Measurements from ENCODE around the gene C5orf34. TPM values are rescaled to one million over a fixed set of nuclear protein-coding genes. Genes with fewer than 3 reads are reported as not detected.

Gene C5orf34
- total RNA-seq, 4 donors from 2014 or later: 0.16 to 0.27 (median 0.20) TPM; not detected in 1

- in situ Hi-C loops (cut with MboI; ENCODE audit: low sequenced_read_pairs in 4 of 4): no loop called here
- Histone ChIP-seq H3K27me3 (no peaks in the 10 kb centered on the region), H3K9me3 (no peaks in the 10 kb centered on the region), H3K36me3 (peaks cover 0 to 85% of the 10 kb centered on the region in 2 donors), H3K27ac (no peak overlapping the region), H3K4me3 (no peak overlapping the region), H3K4me1 (no peaks in the 10 kb centered on the region)
- intact Hi-C loops (cut with DNase I; ENCODE audit: low total_unique reads): no loop called here
- TF ChIP-seq POLR2A (IDR thresholded peaks at IDR 0.05) (no peak), CTCF (IDR thresholded peaks at IDR 0.05 in 4 of 5, conservative IDR thresholded peaks at IDR 0.05 in 1 of 5) (no peak)
- ATAC-seq (no peak), DNase-seq (no peak)
Measured at GRCh38 chr5:43530648-43531047, 15.7 kb upstream of the C5orf34 start.

GRCh38 chr5:43523662-43524072 lies 8.7 kb upstream of the C5orf34 start:
- intact Hi-C loops (cut with DNase I; ENCODE audit: low total_unique reads): no loop called here
- H3K9me3 ChIP-seq: no peaks in the 10 kb centered on the region
- DNase-seq: no peak
- TF ChIP-seq POLR2A (IDR thresholded peaks at IDR 0.05) (no peak), CTCF (IDR thresholded peaks at IDR 0.05 in 4 of 5, conservative IDR thresholded peaks at IDR 0.05 in 1 of 5) (no peak)
- H3K36me3 ChIP-seq: peaks cover 0 to 40% of the 10 kb centered on the region in 2 donors
- H3K27ac ChIP-seq: no peak overlapping the region
- no peak overlapping the region for H3K4me3 ChIP-seq
- in situ Hi-C loops (cut with MboI; ENCODE audit: low sequenced_read_pairs in 4 of 4): no loop called here
- H3K4me1 ChIP-seq: no peaks in the 10 kb centered on the region
- H3K27me3 ChIP-seq: no peaks in the 10 kb centered on the region
- no peak for ATAC-seq

GRCh38 chr5:43520615-43521014 lies 5.7 kb upstream of the C5orf34 start:
- peaks cover 0 to 20% of the 10 kb centered on the region in 2 donors for H3K36me3 ChIP-seq
- intact Hi-C loops (cut with DNase I; ENCODE audit: low total_unique reads): no loop called here
- TF ChIP-seq CTCF (IDR thresholded peaks at IDR 0.05 in 4 of 5, conservative IDR thresholded peaks at IDR 0.05 in 1 of 5) (no peak), POLR2A (IDR thresholded peaks at IDR 0.05) (no peak)
- no peak overlapping the region for H3K4me3 ChIP-seq
- DNase-seq (no peak), ATAC-seq (no peak)
- H3K9me3 ChIP-seq: no peaks in the 10 kb centered on the region
- H3K27me3 ChIP-seq: no peaks in the 10 kb centered on the region
- H3K27ac ChIP-seq: no peak overlapping the region
- peaks cover 2% of the 10 kb centered on the region in 2 donors for H3K4me1 ChIP-seq
- in situ Hi-C loops (cut with MboI; ENCODE audit: low sequenced_read_pairs in 4 of 4): no loop called here

- TF ChIP-seq POLR2A (IDR thresholded peaks at IDR 0.05) (no peak), CTCF (IDR thresholded peaks at IDR 0.05 in 4 of 5, conservative IDR thresholded peaks at IDR 0.05 in 1 of 5) (no peak)
- peak overlapping the region; percentile 69 to 83 (median 81) for H3K4me3 ChIP-seq
- H3K4me1 ChIP-seq: peaks cover 12% of the 10 kb centered on the region in 2 donors
- ATAC-seq (peak; percentile 1 to 8), DNase-seq (no peak)
- no peaks in the 10 kb centered on the region for H3K36me3 ChIP-seq
- H3K9me3 ChIP-seq: no peaks in the 10 kb centered on the region
- intact Hi-C loops (cut with DNase I; ENCODE audit: low total_unique reads) (loop anchor here (1.0 to 10.0 kb wide), 3 partner anchors 31 to 201 kb away; partner anchors contain the start of gene HMGCS1), in situ Hi-C loops (cut with MboI; ENCODE audit: low sequenced_read_pairs in 4 of 4) (no loop called here)
- no peaks in the 10 kb centered on the region for H3K27me3 ChIP-seq
- H3K27ac ChIP-seq: peak overlapping the region; percentile 80 to 90 (median 85)
Measured at GRCh38 chr5:43515678-43516048, 715 bp upstream of the C5orf34 start.

GRCh38 chr5:43514471-43514815 lies 505 bp downstream of the C5orf34 start:
- in situ Hi-C loops (cut with MboI; ENCODE audit: low sequenced_read_pairs in 4 of 4): no loop called here
- H3K27ac ChIP-seq: peak overlapping the region; percentile 80 to 90 (median 85)
- intact Hi-C loops (cut with DNase I; ENCODE audit: low total_unique reads): loop anchor here (10.0 kb wide), 1 partner anchor 200 kb away; the partner anchor contains the start of gene HMGCS1
- no peak for ATAC-seq
- H3K27me3 ChIP-seq: no peaks in the 10 kb centered on the region
- peaks cover 12% of the 10 kb centered on the region in 2 donors for H3K4me1 ChIP-seq
- H3K4me3 ChIP-seq: peak overlapping the region; percentile 69 to 83 (median 81)
- DNase-seq: no peak
- TF ChIP-seq CTCF (IDR thresholded peaks at IDR 0.05 in 4 of 5, conservative IDR thresholded peaks at IDR 0.05 in 1 of 5) (no peak), POLR2A (IDR thresholded peaks at IDR 0.05) (no peak)
- H3K9me3 ChIP-seq: no peaks in the 10 kb centered on the region
- H3K36me3 ChIP-seq: no peaks in the 10 kb centered on the region
